Measurements from ENCODE around the gene SMIM30.
A peak's percentile ranks its signal among the peaks of the same experiment; 100 is the strongest.
"Not testable (repeated sequence)": the region's sequence is repeated elsewhere in the genome, so short reads cannot be mapped to it uniquely, and the experiment has no call there.

The SMIM30 gene

GRCh38 chr7:113118074-113118959 lies at the start of gene SMIM30:
Gene SMIM30, minus strand, starts transcription at chr7:113118554. Its CDS starts 976 bp downstream, at chr7:113117578.
- peak; percentile 90 for DNase-seq

GRCh38 chr7:113166176-113166575 lies 47.8 kb upstream of the SMIM30 start:
- DNase-seq: not testable (repeated sequence)

GRCh38 chr7:113161050-113161449 lies 42.7 kb upstream of the SMIM30 start:
- no peak for DNase-seq

- no peak for DNase-seq
Observed at GRCh38 chr7:113159746-113160339, 41.5 kb upstream of the SMIM30 start.

GRCh38 chr7:113158756-113159155 lies 40.4 kb upstream of the SMIM30 start:
- no peak for DNase-seq

GRCh38 chr7:113154117-113154516 lies 35.8 kb upstream of the SMIM30 start:
- DNase-seq: no peak

GRCh38 chr7:113144817-113145216 lies 26.5 kb upstream of the SMIM30 start:
- DNase-seq: no peak

- DNase-seq: no peak
Observed at GRCh38 chr7:113143486-113144257, 25.3 kb upstream of the SMIM30 start.

GRCh38 chr7:113142385-113143119 lies 24.2 kb upstream of the SMIM30 start:
- DNase-seq: no peak

GRCh38 chr7:113141803-113142202 lies 23.4 kb upstream of the SMIM30 start:
- DNase-seq: no peak

GRCh38 chr7:113140956-113141355 lies 22.6 kb upstream of the SMIM30 start:
- no peak for DNase-seq

GRCh38 chr7:113137241-113137640 lies 18.9 kb upstream of the SMIM30 start:
- no peak for DNase-seq

- no peak for DNase-seq
Observed at GRCh38 chr7:113134025-113134424, 15.7 kb upstream of the SMIM30 start.

GRCh38 chr7:113131367-113131766 lies 13.0 kb upstream of the SMIM30 start:
- DNase-seq: no peak

- no peak for DNase-seq
Observed at GRCh38 chr7:113128031-113128430, 9.7 kb upstream of the SMIM30 start.

- no peak for DNase-seq
Observed at GRCh38 chr7:113125728-113126127, 7.4 kb upstream of the SMIM30 start.

GRCh38 chr7:113122744-113123143 lies 4.4 kb upstream of the SMIM30 start:
- DNase-seq: no peak

- DNase-seq: no peak
Observed at GRCh38 chr7:113120647-113121046, 2.3 kb upstream of the SMIM30 start.

GRCh38 chr7:113119429-113119828 lies 1.1 kb upstream of the SMIM30 start:
- no peak for DNase-seq

GRCh38 chr7:113117374-113117774 lies 980 bp downstream of the SMIM30 start:
- not testable (repeated sequence) for DNase-seq

- no peak for DNase-seq
Observed at GRCh38 chr7:113113912-113114311, 4.4 kb downstream of the SMIM30 start.

GRCh38 chr7:113109718-113110117 lies 8.6 kb downstream of the SMIM30 start:
- no peak for DNase-seq

- DNase-seq: no peak
Observed at GRCh38 chr7:113100121-113100603, 18.2 kb downstream of the SMIM30 start.

All from CD4-positive, alpha-beta T cell treated with Interleukin-4 for 4 hours (primary cell).